Body of pancreas (tissue), 4 donors: Measurements from ENCODE around the gene ARL16. TPM values are rescaled to one million over a fixed set of nuclear protein-coding genes. Genes with fewer than 3 reads are reported as not detected.

Source experiments
- ATAC-seq: fragments of 150-250 bp; one replicate; pipeline ENCODE4 v1.9.1; 2016
- DNase-seq, 4 donors: peaks; one replicate each; pipeline ENCODE4 v3.0.0-alpha.2; 2019
- H3K27ac ChIP-seq, 4 donors: fragments of 200-600 bp; sonication (generic); 1 replicate in 3 of 4; 2 replicates in 1 of 4; pipeline versions ENCODE4 v1.5.1 to v1.6.1; 2016 to 2019; ENCODE audit warnings: mild to moderate bottlenecking in 1 of 4, mixed read lengths in 1 of 4, moderate library complexity in 1 of 4
- H3K27me3 ChIP-seq, 2 donors: fragments of 200-600 bp; sonication (generic); one replicate each; pipeline ENCODE4 v1.6.0; 2016; ENCODE audit warnings: mild to moderate bottlenecking in 1 of 2
- H3K36me3 ChIP-seq, 2 donors: fragments of 200-600 bp; sonication (generic); replicated peaks in 1 of 2; 2 replicates each; pipeline ENCODE4 v1.5.1; 2016; ENCODE audit warnings: low read depth in 2 of 2; ENCODE audit not compliant: insufficient read depth in 1 of 2
- H3K4me1 ChIP-seq: fragments of 200-600 bp; sonication (generic); one replicate; pipeline ENCODE4 v1.6.0; 2016
- H3K4me3 ChIP-seq, 2 donors: fragments of 200-600 bp; sonication (generic); 1 replicate in 1 of 2; 2 replicates in 1 of 2; pipeline ENCODE4 v1.5.1; 2016 to 2019
- H3K9me3 ChIP-seq, 3 donors: fragments of 200-600 bp; sonication (generic); 1 replicate in 2 of 3; 2 replicates in 1 of 3; pipeline ENCODE4 v1.5.1; 2016
- CTCF ChIP-seq, 7 experiments: fragments of 450-650 bp in 4 of 7; fragments of 200-600 bp in 3 of 7; sonication (generic) in 3 of 7; IDR thresholded peaks; one replicate each; pipeline ENCODE4 v1.5.1; 2016 to 2019; ENCODE audit warnings: antibody characterized with exemption in 7 of 7
- POLR2A ChIP-seq, 3 donors: fragments of 450-650 bp; IDR thresholded peaks; one replicate each; pipeline ENCODE4 v1.6.1; 2016; ENCODE audit warnings: antibody characterized with exemption in 3 of 3, mild to moderate bottlenecking in 2 of 3
- WGBS, 2 donors: methylation state at CpG; one replicate each; pipeline ENCODE4 v1.1.5; 2017; 5-methylcytosine and 5-hydroxymethylcytosine counted together
- intact Hi-C: fragments of 100-400 bp; cut with DNase I; formaldehyde crosslinking; loops from one replicate; pipeline ENCODE4 v1.15.1; 2023
- total RNA-seq, 2 donors: library from RNA; depleted of rRNA; stranded (reverse); fragments of >200 nt; gene quantifications; one replicate each; pipeline ENCODE4 v1.1.0, GENCODE V29; 2016

ARL16 gene
- total RNA-seq, 2 donors from 2014 or later: 22.8 to 47.1 TPM

DNA sequence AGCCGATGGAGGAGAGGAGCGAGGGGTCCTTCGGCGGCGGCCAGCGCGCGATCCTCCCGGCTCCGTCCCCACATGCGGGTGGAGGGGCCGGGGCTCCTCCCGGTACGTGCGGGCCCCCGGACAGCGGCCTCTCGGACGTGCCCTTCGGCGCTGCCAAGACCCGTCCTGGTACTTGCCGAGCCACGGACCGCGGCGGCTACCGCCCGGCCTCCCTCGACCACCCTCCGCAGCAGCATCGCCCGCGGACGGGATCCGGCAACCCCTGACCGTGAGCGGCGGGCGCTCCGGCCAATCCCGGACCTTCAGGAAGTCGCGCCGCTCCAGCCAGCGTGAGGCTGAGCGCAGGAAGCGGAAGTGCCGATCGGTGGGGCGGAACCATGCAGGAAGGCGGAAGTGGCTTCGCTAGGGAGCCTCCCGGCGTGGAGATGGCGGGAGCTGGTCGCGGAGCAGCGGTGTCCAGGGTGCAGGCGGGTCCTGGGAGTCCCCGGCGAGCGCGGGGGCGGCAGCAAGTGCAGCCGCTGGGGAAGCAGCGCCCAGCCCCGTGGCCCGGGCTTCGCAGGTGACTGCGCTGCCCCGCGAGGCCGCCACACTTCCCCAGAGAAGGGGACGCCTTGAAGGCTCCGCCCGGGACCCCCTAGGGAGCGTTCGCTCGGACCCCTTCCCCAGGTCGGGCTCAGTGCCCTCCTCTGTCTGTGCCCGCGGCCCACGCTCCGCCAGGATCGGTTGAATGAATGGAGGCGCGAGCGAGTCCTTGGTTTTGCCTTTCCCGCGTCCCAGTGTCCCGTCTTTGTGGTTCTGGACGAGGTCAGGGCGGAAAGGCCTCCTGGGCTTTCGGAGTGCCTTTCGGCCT lies 17.0 kb downstream of the ARL16 start, which contains the start of the genes CCDC137 and OXLD1:
Gene CCDC137, plus strand, starts transcription at position 396 of the 850 bp plus-strand sequence. Its CDS starts 30 bp downstream, at position 426.
Gene OXLD1, minus strand, starts transcription at position 264 of the 850 bp plus-strand sequence. Its CDS starts 28 bp downstream, at position 236.
- intact Hi-C loops: no loop called here
- Histone ChIP-seq H3K4me3 (peak within 1 kb of the TSS; percentile 75 to 80), H3K27me3 (no peaks in the 10 kb centered on the region), H3K9me3 (no peaks in the 10 kb centered on the region), H3K4me1 (peaks cover 19% of the 10 kb centered on the region), H3K36me3 (peaks cover 0 to 6% of the 10 kb centered on the region in 2 donors), H3K27ac (peak within 1 kb of the TSS; percentile 63 to 88 (median 79))
- ATAC-seq (peak; percentile 98), DNase-seq (peak; percentile 95 to 97 (median 96))
- TF ChIP-seq POLR2A (IDR thresholded peaks at IDR 0.05) (peak; percentile 76 to 88 (median 88)), CTCF (IDR thresholded peaks at IDR 0.05) (no peak)
- 0% methylated on average over 2 to 89 of the region's 96 CpGs for WGBS, 2 donors

GRCh38 chr17:81666092-81666341 lies 17.6 kb downstream of the ARL16 start:
- Histone ChIP-seq H3K9me3 (no peaks in the 10 kb centered on the region), H3K36me3 (peaks cover 0 to 2% of the 10 kb centered on the region in 2 donors), H3K27me3 (no peaks in the 10 kb centered on the region), H3K27ac (peak overlapping the region; percentile 63 to 88 (median 79)), H3K4me1 (peaks cover 22% of the 10 kb centered on the region), H3K4me3 (peak overlapping the region; percentile 75 to 80)
- WGBS, 2 donors: 0% methylated on average over 8 to 16 of the region's 16 CpGs
- TF ChIP-seq POLR2A (IDR thresholded peaks at IDR 0.05): no peak
- no peak for TF ChIP-seq CTCF (IDR thresholded peaks at IDR 0.05)
- no peak for DNase-seq
- ATAC-seq: peak; percentile 27
- intact Hi-C loops: no loop called here

DNA sequence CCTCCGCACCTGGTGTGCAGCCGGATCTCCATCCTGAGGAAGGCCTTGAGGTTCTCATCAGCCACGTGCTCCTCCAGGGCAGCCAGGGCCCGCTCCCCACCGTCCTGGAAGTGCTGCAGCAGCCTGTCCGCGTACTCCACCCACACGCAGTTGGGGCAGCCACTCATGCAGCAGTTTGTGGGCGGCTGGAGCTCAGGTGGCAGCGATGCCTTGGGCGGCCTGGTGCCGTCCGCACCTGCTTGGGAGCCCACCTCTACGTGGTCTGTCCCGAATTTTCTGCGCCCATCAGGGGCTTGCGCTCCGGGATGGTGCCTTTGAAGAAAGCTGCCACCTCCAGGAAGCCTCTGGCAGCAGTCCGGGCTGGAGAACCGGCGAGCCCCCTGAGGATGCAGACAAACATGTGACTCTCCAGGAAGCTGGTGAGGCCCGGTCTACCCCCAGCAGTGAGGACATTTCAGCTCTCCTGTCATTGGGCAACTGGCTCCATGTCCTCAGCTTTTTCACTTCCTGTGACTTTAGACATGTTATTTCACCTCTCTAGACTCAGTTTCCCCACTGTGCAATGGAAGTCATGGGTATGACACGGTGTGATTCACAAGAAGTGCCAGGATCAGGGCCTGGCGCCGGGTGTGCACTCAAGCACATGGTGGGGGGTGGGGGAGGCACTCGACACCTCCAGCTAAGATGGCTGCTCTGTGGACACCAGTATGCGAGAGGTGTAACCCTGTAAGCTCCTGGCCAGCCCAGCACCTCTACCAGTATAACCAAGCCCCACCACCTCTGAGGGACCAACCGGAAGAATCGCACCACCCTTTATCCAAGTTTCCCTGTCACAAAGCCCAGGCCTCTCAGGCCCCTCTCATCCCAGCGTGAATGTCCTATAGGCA lies 18.1 kb downstream of the ARL16 start:
- Histone ChIP-seq H3K27ac (peak overlapping the region in 3 of 4 donors; percentile 63 to 88 (median 86)), H3K36me3 (peaks cover 0 to 2% of the 10 kb centered on the region in 2 donors), H3K4me1 (peaks cover 27% of the 10 kb centered on the region), H3K27me3 (no peaks in the 10 kb centered on the region), H3K9me3 (no peaks in the 10 kb centered on the region), H3K4me3 (peak overlapping the region; percentile 75 to 80)
- intact Hi-C loops: no loop called here
- DNase-seq: peak in 2 of 4 donors; percentile 16 to 17
- TF ChIP-seq CTCF (IDR thresholded peaks at IDR 0.05): no peak
- TF ChIP-seq POLR2A (IDR thresholded peaks at IDR 0.05): no peak
- peak; percentile 2 for ATAC-seq
- 54 to 64% methylated on average over 18 to 29 of the region's 30 CpGs for WGBS, 2 donors

- intact Hi-C loops: no loop called here
- 86 to 100% methylated on average over 1 to 7 of the region's 7 CpGs for WGBS, 2 donors
- Histone ChIP-seq H3K9me3 (no peaks in the 10 kb centered on the region), H3K4me3 (no peak overlapping the region), H3K27me3 (no peaks in the 10 kb centered on the region), H3K27ac (no peak overlapping the region), H3K4me1 (peaks cover 41% of the 10 kb centered on the region), H3K36me3 (no peaks in the 10 kb centered on the region)
- ATAC-seq (no peak), DNase-seq (no peak)
- TF ChIP-seq CTCF (IDR thresholded peaks at IDR 0.05): no peak
- TF ChIP-seq POLR2A (IDR thresholded peaks at IDR 0.05): no peak
Observed at GRCh38 chr17:81664051-81664470, 19.5 kb downstream of the ARL16 start.
